Endometrial microvascular endothelial cells (primary cell): ENCODE data around the gene DPP6. TPM values are rescaled to one million over a fixed set of nuclear protein-coding genes. Genes with fewer than 3 reads are reported as not detected.
"Not testable (repeated sequence)": the region's sequence is repeated elsewhere in the genome, so short reads cannot be mapped to it uniquely, and the experiment has no call there.

Experiments
- in situ Hi-C: cut with HindIII; loops from 2 replicates; pipeline ENCODE4 v1.10.0; 2017; ENCODE audit warnings: low sequenced_read_pairs, low pct_unique_long_range_greater_than_20kb; ENCODE audit errors: inconsistent ontology term
- total RNA-seq: library from RNA; depleted of rRNA; stranded (reverse); fragments of >200 nt; gene quantifications from one replicate; pipeline ENCODE4 v1.2.3, GENCODE V29; 2015; ENCODE audit errors: inconsistent ontology term

Gene DPP6
- total RNA-seq, result not detected

- in situ Hi-C loops, result not testable (repeated sequence)
Observed at GRCh38 chr7:154051643-154052529, at the start of gene DPP6. DPP6 (plus strand) TSS chr7:154052398.

GRCh38 chr7:154009423-154009911, 42.7 kb upstream of the DPP6 start:
- in situ Hi-C loops, result not testable (repeated sequence)

GRCh38 chr7:154010726-154011568, 41.3 kb upstream of the DPP6 start:
- in situ Hi-C loops, result not testable (repeated sequence)

- in situ Hi-C loops, result not testable (repeated sequence)
Observed at GRCh38 chr7:154012800-154013199, 39.4 kb upstream of the DPP6 start.

- in situ Hi-C loops, result not testable (repeated sequence)
Observed at GRCh38 chr7:154015636-154016035, 36.6 kb upstream of the DPP6 start.

- in situ Hi-C loops, result not testable (repeated sequence)
Observed at GRCh38 chr7:154018354-154018753, 33.8 kb upstream of the DPP6 start.

GRCh38 chr7:154027805-154028204, 24.4 kb upstream of the DPP6 start:
- in situ Hi-C loops, result not testable (repeated sequence)

- in situ Hi-C loops, result not testable (repeated sequence)
Observed at GRCh38 chr7:154030476-154031080, 21.6 kb upstream of the DPP6 start.

- in situ Hi-C loops, result not testable (repeated sequence)
Observed at GRCh38 chr7:154039466-154040165, 12.6 kb upstream of the DPP6 start.

GRCh38 chr7:154050394-154050793, 1.8 kb upstream of the DPP6 start:
- in situ Hi-C loops, result not testable (repeated sequence)

- in situ Hi-C loops, result not testable (repeated sequence)
Observed at GRCh38 chr7:154051006-154051642, 1.1 kb upstream of the DPP6 start.

- in situ Hi-C loops, result not testable (repeated sequence)
Observed at GRCh38 chr7:154052530-154053252, 493 bp downstream of the DPP6 start.

- in situ Hi-C loops, result not testable (repeated sequence)
Observed at GRCh38 chr7:154053466-154054312, 1.5 kb downstream of the DPP6 start.

- in situ Hi-C loops, result not testable (repeated sequence)
Observed at GRCh38 chr7:154054664-154055063, 2.5 kb downstream of the DPP6 start.

- in situ Hi-C loops, result not testable (repeated sequence)
Observed at GRCh38 chr7:154055491-154056106, 3.4 kb downstream of the DPP6 start.

- in situ Hi-C loops, result not testable (repeated sequence)
Observed at GRCh38 chr7:154058783-154059182, 6.6 kb downstream of the DPP6 start.
